ENCODE results near the gene RNF31. TPM values are rescaled to one million over a fixed set of nuclear protein-coding genes. Genes with fewer than 3 reads are reported as not detected.
A peak's percentile ranks its signal among the peaks of the same experiment; 100 is the strongest.

Gene RNF31
- total and polyA plus RNA-seq, 2 of the 13 experiments (the other 11 are each of a cell fraction or from before 2014, with no cell fraction given), result 48.2 to 86.8 TPM

DNA sequence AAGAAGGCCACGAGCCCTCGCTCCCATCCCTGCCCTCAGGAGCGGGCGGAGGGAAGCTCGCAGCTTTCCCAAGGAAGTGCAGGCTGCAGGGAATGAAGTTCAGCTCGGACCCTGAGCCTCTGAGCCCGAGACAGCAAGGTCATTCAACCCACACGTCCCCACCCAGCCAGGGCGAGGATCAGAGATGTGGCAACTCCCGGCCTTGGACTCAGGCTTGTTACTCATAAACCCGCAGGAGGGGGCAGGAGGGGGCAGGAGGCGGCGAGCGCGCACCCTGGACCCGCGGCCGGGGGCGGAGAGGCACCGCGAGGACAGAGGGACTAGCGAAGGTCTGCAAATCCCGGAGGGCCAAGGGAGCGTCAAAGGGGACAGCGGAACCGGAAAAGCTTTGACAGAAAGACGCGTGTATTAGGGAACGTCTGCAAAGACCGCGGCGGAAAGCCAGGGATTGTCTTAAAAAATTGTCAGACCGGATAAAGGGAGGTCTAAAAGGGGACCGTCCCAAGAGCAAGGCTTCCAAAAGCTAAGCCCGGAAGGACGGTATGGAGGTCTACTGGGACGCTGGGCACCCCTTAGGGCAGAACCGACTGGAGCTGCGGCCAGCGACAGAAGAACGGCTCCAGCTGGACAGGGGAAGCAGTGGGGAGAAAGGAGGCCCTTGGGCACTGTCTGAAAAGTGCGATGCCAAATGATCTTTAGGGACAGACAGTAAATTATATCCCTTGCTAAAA lies 33.3 kb upstream of the RNF31 start (continued):
- TF ChIP-seq, protein P1, sequence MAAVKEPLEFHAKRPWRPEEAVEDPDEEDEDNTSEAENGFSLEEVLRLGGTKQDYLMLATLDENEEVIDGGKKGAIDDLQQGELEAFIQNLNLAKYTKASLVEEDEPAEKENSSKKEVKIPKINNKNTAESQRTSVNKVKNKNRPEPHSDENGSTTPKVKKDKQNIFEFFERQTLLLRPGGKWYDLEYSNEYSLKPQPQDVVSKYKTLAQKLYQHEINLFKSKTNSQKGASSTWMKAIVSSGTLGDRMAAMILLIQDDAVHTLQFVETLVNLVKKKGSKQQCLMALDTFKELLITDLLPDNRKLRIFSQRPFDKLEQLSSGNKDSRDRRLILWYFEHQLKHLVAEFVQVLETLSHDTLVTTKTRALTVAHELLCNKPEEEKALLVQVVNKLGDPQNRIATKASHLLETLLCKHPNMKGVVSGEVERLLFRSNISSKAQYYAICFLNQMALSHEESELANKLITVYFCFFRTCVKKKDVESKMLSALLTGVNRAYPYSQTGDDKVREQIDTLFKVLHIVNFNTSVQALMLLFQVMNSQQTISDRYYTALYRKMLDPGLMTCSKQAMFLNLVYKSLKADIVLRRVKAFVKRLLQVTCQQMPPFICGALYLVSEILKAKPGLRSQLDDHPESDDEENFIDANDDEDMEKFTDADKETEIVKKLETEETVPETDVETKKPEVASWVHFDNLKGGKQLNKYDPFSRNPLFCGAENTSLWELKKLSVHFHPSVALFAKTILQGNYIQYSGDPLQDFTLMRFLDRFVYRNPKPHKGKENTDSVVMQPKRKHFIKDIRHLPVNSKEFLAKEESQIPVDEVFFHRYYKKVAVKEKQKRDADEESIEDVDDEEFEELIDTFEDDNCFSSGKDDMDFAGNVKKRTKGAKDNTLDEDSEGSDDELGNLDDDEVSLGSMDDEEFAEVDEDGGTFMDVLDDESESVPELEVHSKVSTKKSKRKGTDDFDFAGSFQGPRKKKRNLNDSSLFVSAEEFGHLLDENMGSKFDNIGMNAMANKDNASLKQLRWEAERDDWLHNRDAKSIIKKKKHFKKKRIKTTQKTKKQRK (IDR thresholded peaks at IDR 0.05; ENCODE audit: low read length), result no peak
- peak; percentile 99 for TF ChIP-seq PITX1 (CRISPR knock-in tag; IDR thresholded peaks at IDR 0.05)
- peak; percentile 98 for TF ChIP-seq RBM39 (IDR thresholded peaks at IDR 0.05; ENCODE audit: low read depth, low read length, poor library complexity, severe bottlenecking)
- TF ChIP-seq, protein P2, sequence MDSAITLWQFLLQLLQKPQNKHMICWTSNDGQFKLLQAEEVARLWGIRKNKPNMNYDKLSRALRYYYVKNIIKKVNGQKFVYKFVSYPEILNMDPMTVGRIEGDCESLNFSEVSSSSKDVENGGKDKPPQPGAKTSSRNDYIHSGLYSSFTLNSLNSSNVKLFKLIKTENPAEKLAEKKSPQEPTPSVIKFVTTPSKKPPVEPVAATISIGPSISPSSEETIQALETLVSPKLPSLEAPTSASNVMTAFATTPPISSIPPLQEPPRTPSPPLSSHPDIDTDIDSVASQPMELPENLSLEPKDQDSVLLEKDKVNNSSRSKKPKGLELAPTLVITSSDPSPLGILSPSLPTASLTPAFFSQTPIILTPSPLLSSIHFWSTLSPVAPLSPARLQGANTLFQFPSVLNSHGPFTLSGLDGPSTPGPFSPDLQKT (CRISPR knock-in tag; IDR thresholded peaks at IDR 0.05; ENCODE audit: borderline replicate concordance), result peak; percentile 66; the same call in 1 of the 2 replicates
- TF ChIP-seq ZNF557 (CRISPR knock-in tag; IDR thresholded peaks at IDR 0.05), result peak; percentile 96
- peak; percentile 85 for TF ChIP-seq FOXK2 (IDR thresholded peaks at IDR 0.05)
- peak; percentile 94 for TF ChIP-seq ZNF335 (CRISPR knock-in tag; IDR thresholded peaks at IDR 0.05)
- TF ChIP-seq ZMYM4 (CRISPR knock-in tag; IDR thresholded peaks at IDR 0.05), result peak; percentile 98
- no peak for TF ChIP-seq NFIC (IDR thresholded peaks at IDR 0.05; ENCODE audit: low read length)
- TF ChIP-seq ZSCAN25 (CRISPR knock-in tag; IDR thresholded peaks at IDR 0.05), result peak; percentile 98
- peak; percentile 99 for TF ChIP-seq KMT2A (CRISPR knock-in tag; IDR thresholded peaks at IDR 0.05)
- no peak; the same call in none of the 2 replicates for TF ChIP-seq CENPT (CRISPR knock-in tag; IDR thresholded peaks at IDR 0.05; ENCODE audit: low read depth)
- TF ChIP-seq SOX13 (IDR thresholded peaks at IDR 0.05), result peak; percentile 75
- TF ChIP-seq SOX13 (CRISPR knock-in tag; conservative IDR thresholded peaks at IDR 0.05 in 1 of 2, IDR thresholded peaks at IDR 0.05 in 1 of 2), result peak; percentile 90 to 99
- TF ChIP-seq, protein P3, sequence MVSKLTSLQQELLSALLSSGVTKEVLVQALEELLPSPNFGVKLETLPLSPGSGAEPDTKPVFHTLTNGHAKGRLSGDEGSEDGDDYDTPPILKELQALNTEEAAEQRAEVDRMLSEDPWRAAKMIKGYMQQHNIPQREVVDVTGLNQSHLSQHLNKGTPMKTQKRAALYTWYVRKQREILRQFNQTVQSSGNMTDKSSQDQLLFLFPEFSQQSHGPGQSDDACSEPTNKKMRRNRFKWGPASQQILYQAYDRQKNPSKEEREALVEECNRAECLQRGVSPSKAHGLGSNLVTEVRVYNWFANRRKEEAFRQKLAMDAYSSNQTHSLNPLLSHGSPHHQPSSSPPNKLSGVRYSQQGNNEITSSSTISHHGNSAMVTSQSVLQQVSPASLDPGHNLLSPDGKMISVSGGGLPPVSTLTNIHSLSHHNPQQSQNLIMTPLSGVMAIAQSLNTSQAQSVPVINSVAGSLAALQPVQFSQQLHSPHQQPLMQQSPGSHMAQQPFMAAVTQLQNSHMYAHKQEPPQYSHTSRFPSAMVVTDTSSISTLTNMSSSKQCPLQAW (CRISPR knock-in tag; IDR thresholded peaks at IDR 0.05), result peak; percentile 100
- no peak for TF ChIP-seq NPAS2 (CRISPR knock-in tag; IDR thresholded peaks at IDR 0.05; ENCODE audit: borderline replicate concordance)
- TF ChIP-seq SOX6 (IDR thresholded peaks at IDR 0.05), result no peak
- peak; percentile 97 for TF ChIP-seq SOX6 (CRISPR knock-in tag; IDR thresholded peaks at IDR 0.05)
- TF ChIP-seq, protein P4, sequence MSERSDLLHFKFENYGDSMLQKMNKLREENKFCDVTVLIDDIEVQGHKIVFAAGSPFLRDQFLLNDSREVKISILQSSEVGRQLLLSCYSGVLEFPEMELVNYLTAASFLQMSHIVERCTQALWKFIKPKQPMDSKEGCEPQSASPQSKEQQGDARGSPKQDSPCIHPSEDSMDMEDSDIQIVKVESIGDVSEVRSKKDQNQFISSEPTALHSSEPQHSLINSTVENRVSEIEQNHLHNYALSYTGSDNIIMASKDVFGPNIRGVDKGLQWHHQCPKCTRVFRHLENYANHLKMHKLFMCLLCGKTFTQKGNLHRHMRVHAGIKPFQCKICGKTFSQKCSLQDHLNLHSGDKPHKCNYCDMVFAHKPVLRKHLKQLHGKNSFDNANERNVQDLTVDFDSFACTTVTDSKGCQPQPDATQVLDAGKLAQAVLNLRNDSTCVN (CRISPR knock-in tag; IDR thresholded peaks at IDR 0.05; ENCODE audit: borderline replicate concordance), result peak; percentile 81
- TF ChIP-seq ETV6 (CRISPR knock-in tag; conservative IDR thresholded peaks at IDR 0.05), result peak; percentile 93
- TF ChIP-seq, protein P5, sequence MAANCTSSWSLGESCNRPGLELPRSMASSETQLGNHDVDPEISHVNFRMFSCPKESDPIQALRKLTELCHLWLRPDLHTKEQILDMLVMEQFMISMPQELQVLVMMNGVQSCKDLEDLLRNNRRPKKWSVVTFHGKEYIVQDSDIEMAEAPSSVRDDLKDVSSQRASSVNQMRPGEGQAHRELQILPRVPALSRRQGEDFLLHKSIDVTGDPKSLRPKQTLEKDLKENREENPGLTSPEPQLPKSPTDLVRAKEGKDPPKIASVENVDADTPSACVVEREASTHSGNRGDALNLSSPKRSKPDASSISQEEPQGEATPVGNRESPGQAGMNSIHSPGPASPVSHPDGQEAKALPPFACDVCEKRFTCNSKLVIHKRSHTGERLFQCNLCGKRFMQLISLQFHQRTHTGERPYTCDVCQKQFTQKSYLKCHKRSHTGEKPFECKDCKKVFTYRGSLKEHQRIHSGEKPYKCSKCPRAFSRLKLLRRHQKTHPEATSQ (CRISPR knock-in tag; IDR thresholded peaks at IDR 0.05; ENCODE audit: borderline replicate concordance), result peak; percentile 95; the same call in 1 of the 2 replicates

All from HepG2 (cell line).